ENCODE measurements around the gene SCUBE2.

DNA sequence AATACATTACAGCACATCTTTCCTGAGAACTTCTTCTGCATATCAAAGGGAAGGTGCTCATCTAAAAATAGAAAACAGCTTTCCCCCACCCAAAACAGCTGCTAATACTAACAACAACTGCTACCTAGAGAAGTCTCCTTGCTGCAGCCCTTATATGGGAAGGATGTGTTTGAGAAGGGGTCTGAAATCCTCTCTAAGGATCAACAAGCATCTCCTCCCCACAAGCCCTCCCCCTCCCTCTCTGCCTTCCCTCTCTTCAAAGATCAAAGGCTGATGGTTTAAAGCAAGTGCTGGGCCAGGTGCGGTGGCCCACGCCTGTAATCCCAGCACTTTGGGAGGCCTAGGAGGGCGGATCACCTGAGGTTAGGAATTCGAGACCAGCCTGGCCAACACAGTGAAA, 33.5 kb downstream of the SCUBE2 start:
- TF ChIP-seq POLR2A (IDR thresholded peaks at IDR 0.05) = no peak
- TF ChIP-seq, protein P1, sequence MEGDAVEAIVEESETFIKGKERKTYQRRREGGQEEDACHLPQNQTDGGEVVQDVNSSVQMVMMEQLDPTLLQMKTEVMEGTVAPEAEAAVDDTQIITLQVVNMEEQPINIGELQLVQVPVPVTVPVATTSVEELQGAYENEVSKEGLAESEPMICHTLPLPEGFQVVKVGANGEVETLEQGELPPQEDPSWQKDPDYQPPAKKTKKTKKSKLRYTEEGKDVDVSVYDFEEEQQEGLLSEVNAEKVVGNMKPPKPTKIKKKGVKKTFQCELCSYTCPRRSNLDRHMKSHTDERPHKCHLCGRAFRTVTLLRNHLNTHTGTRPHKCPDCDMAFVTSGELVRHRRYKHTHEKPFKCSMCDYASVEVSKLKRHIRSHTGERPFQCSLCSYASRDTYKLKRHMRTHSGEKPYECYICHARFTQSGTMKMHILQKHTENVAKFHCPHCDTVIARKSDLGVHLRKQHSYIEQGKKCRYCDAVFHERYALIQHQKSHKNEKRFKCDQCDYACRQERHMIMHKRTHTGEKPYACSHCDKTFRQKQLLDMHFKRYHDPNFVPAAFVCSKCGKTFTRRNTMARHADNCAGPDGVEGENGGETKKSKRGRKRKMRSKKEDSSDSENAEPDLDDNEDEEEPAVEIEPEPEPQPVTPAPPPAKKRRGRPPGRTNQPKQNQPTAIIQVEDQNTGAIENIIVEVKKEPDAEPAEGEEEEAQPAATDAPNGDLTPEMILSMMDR (IDR thresholded peaks at IDR 0.05 in 4 of 5, conservative IDR thresholded peaks at IDR 0.05 in 1 of 5) = no peak
